CD4-positive, alpha-beta T cell treated with Interferon gamma for 1 hour (primary cell): ENCODE data around the gene FOXN4.
A peak's percentile ranks its signal among the peaks of the same experiment; 100 is the strongest.

Experiments used
- DNase-seq: peaks from one replicate; pipeline ENCODE4 v3.0.0-alpha.2; 2020

FOXN4 gene

DNA sequence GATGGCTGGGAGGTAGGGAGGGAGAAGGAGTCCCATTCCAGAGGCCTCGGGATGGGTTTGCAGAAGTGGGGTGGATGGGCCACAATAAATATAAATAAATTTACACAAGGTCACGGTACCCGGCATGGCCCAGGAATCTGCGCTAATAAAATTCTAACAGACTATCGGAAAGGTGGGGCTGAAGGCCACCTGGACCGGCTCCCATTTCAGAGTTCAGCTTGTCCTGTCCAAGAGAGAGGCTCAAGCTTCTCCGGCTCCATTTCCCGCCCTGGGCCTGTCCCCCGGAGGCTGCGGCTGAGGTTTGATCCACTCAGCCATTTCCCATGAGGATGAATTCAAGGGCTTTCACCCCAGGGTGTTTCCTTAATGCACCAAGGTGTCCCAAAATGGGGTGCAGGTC lies 30.2 kb downstream of the FOXN4 start:
- DNase-seq = no peak

DNA sequence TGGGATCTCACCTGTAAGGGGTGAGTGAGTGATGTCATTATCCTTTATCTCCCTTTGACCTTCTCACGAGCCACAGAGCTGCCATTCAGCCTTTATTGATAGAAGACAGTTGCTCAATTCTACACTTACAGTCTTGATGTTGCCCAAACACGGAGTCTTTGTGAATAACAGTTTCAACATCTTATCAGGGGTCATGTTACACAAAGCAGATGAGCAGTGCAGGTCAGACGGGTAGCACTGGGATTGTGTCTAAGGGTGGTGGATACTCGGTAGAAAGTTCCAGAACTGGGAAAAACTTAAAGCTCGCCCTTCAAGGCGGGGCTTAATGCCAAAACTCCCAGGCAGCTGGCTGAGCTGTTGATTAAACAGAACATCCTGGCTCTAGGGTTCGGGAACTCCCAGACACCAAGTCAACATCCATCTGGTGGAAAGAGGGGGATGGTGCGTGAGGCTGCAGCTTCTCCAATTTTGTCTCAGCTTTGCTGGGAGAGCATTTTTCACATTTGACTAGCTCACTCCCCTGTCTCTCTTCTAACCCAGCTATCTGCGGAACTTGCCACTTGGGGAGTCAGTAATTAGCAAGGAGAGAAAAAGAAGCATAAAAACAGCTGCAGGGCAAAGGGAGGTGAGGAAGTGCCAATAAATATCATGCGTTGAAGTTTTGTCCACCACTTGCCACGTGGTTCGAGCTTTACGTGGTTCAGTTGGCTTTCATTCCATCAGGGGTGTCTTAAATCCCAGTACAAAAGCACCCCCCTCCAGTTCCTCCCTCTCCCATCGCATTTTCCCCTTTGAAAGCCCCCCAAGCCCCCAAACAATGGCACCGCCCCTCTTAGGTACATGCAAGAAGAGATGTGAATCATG lies 31.0 kb downstream of the FOXN4 start:
- no peak for DNase-seq

DNA sequence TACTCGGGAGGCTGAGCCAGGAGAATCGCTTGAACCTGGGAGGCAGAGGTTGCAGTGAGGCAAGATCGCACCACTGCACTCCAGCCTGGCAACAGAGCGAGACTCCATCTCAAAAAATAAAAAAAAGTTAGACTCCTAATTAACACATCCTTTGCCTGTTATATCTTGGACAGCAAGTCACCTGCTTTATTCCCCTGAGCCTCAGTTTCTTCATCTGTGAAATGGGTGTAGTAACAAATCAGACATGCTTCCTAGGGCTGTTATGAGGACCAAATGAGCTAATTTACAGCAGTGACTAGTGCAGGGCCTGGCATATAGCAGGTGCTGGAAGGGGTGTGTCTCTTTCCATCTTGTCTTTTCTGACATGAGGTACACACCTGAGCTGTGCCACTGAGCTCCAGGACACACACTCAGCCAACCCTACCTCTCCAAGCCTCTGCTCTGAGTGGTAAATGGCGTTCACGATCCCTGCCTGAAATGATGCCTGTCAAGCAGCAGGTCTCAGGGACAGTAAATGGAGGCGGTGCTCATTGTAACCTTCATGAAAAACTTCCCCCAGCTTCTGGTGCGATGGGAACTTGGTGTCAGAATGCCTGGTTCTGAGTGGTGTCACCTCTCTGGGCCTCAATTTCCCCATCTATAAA lies 31.7 kb downstream of the FOXN4 start:
- no peak for DNase-seq

DNA sequence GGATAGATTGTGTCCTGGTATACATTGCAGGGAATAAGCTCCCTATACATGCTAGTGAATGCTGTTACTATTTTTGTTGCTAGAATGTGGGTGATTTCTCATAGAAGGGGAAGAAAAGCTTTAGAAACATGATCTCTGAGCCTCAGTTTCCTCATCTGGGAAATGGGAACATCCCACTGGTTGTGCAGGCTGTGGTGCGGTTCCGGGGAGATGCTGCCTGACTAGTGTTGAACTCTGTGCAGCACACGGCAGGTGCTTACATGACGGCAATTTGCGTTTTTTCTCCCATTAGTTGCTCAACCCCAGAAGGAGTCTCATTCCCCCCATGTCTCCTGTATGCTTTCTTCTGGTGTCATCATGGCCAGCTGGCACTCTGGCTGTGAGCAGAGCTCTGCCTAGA lies 32.9 kb downstream of the FOXN4 start:
- no peak for DNase-seq

DNA sequence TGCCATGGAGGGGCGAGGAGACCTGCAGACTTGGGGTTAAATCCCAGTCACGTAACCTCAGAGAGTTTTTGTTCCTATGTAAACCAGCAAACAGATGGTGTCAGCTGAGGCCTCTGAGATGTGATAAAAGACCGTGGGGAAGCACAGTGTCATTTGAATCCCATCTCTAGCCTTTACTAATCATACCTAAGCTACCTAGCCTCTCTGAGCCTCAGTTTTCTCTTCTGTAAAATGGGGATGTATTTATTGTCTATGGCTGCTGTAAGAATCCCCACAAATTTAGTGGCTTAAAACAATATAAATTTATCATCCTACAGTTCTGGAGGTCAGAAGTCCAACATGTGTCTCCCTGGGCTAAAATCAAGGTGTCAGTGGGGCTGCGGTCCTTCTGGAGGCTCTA lies 33.9 kb downstream of the FOXN4 start:
- no peak for DNase-seq

DNA sequence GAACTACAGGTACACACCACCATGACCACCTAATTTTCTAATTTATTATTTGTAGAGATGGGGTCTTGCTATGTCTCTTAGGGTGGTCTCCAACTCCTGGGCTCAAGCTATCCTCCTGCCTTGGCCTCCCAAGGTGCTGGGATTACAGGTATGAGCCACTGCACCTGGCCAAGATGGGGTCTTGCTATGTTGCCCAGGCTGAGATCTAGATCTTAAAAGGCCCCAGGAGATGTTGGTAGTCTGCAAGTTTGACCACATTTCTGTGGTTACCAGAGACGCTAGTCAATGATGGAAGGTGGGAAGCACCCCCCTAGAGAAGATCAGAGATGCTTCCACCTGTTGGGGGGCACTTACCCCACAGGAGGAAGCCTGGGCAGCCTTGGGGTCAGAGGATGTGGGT lies 34.7 kb downstream of the FOXN4 start:
- DNase-seq = no peak

DNA sequence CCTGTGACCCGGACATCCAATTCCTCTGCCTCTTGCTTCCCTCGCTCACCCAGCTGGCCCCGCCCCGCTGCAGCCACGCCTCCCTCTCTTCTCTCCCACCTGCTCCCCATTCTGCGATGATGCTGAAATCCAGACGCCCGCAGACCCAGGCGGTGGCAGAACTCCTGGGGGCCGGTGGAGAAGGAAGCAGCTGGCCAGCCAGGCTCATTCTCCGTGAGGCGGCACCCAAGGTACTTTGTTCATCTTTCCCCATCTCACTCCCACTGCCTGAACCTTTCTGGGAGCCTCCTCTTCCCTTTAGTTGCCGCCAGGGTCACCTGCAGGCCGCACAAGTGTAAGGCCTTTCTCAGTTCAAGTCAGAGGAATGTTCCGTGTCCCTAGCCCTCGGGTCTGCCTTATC lies 35.7 kb downstream of the FOXN4 start:
- DNase-seq = no peak

DNA sequence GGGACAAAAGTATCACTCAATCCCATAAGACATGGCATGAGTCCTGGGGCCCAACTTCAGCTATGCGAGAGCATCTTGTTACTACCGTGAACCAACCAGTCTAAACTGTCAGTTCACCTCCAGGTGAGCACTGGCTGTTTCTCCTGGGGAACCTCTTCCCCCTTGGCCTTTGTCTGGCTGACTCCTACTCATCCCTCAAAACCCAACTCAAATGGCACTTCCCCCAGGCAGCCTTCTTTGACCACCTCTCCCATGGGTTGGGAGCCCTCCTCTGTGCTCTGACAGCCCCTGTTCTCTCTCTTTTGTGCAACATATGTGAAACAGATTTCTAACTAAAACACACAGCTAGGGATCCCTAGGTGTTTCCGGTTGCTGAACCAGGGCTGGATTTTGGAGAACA lies 37.7 kb downstream of the FOXN4 start:
- DNase-seq = no peak

DNA sequence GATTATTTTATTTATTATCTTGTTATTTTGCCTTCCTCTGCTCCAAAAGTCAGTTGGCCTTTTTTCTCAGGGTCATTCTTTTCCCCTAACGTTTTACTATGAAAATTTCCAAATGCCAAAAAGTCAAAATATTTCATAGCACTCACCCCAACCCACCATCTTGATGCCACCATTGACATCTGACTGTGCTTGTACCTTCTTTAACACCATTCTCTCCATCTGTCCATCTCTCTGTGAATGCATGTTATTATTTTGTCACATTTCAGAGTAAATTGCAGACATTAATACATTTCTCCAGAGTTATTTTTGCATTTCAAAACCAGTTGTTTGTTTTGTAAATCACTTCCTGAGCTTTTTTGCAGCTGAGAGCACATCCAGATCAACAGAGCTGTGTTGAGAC lies 38.6 kb downstream of the FOXN4 start:
- DNase-seq = no peak

DNA sequence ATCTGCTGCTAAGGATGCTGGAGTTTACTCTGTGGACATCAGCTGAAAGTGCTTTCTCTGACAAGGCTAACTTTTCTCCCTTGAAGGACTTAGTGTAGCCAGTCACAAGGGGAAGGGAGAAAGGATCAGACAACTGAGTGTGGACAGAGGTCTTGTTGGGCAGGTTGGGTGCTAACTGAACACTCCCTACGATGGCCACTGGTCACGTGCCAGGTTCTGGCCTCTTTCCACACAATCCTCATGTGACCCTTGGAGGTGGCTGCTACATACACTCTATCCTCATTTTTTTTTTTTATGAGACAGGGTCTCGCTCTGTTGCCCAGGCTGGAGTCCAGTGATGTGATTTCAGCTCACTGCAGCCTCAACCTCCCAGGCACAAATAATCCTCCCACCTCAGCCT lies 39.7 kb downstream of the FOXN4 start:
- DNase-seq = no peak

DNA sequence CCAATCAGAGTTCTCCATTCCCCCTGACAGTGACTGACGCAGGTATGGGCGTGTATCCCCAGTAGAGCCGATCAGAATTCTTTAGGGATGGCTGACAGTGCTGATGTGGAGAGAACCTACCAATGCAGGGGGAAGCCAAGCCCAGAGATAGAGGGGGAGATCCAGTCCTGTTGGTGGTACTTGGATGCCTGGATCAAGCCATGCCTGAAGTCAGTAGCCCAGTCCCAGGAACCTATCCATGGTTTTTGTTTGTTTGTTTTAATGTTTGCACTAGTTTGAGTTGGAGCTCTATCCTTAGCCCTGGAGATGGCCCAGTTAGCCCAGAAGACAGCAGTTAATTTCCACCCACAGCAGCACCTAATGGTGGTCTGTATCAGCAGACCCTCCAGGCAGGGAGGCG lies 40.2 kb downstream of the FOXN4 start:
- DNase-seq = no peak

DNA sequence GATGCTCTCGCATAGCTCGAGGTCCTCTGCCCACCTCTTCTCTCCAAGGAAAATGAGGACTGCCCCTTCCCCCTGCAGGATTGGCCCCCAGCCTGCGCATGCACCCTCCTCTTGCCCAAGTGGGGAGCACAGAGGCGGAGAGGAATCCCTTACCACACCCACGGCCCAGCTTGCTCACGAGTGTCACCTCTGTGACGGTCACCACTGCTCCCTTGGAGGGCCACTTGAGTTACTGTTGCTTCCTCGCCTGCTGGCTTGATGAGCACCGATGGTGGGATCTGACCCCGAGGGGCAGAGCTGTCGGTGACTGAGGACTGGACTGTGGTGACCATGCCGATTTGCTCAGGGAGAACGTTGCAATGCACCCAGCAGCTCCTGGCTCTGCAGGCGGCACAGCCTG lies 41.7 kb downstream of the FOXN4 start:
- DNase-seq = no peak

DNA sequence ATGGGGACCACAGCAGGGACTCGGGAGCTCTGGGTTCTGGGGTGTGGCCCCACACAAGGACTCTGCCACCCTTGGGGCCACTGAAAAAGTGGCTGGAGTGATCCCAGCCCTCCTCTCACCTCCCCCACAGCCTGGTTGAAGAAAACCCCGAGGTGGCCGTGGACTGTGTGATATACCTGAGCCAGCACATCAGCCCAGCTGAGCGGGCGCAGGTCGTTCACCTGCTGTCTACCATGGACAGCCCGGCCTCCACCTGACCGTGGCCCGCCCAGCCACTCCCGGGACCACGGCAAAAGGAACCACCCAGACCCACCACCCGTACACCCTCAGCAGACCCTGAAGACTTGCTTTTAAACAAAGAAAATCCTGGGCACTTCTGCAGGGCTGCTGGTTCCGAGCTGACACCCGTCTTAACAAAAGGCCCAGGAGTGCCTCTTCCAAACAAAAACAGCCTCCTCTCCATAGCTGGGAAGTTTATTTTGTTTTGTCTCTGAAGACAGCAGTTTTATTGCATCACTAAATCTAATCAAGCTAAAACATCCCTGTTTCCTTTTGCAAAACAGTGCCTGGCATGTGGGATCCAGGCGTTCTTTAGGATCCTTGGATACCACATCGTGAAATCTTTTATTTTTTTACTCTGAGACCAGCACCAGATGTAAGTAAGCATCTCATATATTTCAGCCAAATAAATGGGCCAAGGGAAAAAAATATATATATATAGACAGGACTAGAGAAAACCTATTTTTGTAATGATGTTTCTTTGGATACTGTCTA lies 42.8 kb downstream of the FOXN4 start:
- DNase-seq = no peak

DNA sequence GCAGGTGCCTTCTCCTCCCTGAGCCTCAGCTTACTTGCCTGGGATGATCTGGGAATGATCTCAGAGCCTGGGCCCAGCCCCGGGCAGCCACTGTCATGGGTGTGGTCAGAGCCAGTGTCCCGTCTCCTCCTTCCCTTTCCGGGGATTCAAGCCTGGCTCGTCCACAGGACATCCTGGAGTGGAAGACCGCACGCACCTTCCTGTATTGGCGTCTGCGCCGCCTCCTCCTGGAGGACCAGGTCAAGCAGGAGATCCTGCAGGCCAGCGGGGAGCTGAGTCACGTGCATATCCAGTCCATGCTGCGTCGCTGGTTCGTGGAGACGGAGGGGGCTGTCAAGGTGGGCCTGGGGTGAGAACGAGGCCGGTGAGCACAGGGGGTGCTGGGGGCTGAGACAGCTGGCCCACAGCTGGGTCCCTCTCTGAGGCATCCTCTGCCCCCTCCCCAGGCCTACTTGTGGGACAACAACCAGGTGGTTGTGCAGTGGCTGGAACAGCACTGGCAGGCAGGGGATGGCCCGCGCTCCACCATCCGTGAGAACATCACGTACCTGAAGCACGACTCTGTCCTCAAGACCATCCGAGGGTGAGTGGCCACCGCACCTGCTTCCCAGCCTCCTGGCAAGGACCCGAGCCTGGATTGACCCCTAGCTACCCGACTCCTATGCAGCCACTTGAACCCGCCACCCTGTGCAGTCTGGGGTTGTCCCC lies 44.0 kb downstream of the FOXN4 start:
- DNase-seq = no peak

DNA sequence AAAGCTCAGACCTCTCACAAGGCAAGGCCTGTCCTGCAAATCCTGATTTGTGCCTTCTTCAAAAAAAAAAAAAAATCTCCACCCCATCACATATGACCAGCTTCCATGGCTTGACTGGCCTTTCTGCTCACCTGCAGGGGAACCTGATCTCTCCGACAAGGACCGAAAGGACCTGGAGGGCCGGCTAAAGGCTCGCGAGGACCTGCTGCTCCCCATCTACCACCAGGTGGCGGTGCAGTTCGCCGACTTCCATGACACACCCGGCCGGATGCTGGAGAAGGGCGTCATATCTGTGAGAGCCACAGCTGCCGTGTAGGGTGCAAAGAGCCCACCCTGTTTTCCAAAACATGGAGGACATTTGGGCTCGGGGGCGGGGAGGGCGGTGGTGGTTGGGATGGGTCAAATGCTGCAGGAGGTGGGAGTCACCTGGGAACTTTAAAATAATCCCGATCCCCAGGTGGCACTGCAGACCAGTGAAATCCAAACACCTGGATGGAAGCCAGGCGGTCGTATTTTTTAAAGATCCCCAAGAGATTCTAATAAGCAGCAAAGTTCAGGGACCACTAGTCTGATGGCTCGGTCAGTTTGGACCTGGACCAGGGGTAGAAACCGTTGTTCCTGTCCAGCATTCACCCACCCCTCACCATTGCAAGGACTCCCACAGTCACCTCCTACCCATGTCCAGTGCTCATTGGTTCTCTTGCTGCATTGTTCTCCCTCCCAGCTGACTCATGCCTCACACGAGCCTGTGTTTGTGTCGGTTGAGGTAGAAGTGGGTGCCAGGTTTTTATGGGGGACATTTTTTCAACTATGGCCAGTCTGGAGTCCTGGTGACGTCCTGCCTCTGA lies 44.8 kb downstream of the FOXN4 start:
- peak; percentile 13 for DNase-seq

DNA sequence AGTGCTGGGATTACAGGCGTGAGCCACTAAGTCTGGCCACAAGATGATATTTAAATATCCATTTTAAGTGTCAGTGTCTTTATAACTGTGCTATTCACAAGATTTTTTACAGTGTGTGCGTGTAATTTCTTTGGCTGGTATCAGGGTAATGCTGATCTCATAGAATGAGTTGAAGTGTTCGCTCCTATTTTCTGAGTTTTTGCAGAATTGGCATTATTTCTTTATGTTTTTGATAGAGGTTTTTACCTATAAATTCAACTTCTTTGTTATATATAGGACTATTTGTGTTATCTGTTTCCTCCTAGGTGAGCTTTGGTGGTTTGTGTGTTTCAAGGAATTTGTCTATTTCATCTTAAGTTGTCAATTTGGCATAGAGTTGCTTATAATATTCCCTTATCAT lies 45.6 kb downstream of the FOXN4 start:
- DNase-seq = no peak

DNA sequence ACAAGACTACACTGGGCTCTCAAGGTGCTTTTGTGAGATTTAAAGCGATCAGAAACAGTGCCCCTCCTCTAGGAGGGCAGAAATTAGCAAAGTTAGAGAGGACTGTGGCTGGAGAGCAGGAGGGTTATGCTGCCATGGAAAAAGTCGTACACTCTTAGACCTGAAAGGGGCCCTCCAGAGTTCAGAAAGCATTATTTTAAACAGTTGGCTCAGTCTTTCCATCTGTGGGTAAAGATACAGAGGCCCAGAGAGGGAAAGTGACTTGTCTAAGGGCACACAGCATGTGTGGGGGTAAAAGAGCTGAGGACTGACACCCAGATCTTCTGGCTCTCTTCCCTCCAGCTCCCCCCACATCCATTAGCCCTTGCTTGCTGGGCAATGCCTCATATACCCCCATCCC lies 47.1 kb downstream of the FOXN4 start:
- no peak for DNase-seq

DNA sequence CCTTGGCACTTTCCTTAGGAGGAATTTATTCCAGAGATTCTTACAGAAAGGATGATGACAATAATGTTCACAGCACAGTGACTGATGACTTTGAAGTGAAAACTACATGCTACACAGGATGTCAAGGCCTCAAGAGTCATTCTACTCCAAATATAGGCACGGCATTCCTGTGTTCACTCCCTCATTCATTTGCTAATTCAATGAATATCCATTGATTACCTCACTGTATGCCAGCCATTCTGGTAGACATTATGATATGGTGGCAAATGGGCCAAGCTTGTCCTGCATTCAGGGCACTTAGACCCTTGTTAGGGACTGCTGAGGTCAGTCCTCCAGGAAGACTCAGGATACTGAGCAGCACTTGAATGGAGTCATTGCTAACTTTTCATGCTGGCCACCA lies 48.0 kb downstream of the FOXN4 start:
- no peak for DNase-seq

DNA sequence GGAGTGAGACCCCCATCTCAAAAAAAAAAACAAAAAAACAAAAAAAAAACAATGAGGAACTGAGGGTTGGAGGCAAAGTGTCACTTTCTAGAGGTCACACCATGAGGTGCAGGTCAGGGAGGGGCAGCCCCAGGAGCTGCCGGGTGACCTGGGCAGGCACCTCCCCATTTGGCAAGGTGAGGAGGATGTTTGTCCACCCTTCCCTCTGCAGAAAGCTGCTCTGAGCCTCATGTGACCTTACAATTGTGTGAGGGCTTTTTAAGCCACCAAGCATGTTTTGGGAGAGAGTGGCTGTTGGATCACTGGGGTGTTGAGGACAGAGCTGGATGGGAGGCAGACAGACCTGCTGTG lies 49.6 kb downstream of the FOXN4 start:
- DNase-seq = no peak

DNA sequence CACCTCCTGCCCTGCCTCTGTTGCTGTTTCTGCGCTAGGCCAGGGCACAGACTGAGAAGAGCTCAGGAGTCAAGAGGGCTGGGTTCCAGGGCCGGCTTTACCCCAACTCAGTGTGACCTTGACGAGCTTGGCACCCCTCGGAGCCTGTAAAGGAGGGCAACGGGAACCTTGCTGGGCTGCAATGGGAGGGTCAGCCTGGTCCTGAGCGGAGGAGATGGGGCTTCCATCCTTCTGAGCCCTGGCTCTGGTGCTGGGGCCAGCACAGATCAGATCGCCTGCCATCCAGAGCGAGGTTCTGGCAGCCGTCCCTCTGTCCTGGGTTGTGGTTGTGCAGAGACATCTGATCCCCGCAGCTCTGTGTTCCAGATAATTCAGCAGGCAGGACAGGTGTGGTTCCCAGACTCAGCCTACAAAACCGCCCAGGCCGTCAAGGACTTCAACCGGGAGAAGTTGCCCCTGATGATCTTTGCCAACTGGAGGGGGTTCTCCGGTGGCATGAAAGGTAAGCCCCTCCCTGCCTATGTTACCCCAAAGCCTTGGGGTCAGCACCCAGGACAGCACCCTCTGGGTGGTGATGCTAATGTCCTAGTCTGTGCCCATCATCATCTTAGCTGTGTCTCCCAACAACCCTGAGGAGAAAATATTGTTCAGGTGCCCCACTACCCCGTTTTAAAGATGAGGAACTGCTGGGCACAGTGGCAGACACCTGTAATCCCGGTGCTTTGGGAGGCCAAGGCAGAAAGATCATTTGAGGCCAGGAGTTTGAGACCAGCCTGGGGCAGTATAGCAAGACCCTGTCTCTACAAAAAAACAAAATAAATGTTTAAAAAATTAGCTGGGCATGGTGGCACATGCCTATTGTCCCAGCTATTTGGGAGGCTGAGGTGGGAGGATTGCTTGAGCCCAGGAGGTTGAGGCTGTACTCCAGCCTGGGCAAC lies 50.2 kb downstream of the FOXN4 start:
- DNase-seq = no peak

DNA sequence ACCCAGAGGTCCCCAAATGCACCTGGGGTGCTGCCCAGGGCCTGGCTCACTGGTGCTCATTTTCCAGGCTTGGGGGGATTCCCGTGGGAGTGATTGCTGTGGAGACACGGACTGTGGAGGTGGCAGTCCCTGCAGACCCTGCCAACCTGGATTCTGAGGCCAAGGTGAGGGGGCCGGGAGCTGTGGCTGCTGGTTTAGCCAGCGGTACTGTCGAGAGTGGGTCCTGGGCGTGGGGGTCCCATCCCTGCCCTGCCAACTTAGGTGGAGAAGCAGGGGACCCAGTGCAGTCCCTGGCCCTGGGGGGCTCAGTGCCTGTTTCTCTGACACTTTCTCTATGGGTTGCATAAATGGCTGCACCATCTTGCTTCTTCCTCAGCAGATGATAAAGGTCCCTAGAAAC lies 50.9 kb downstream of the FOXN4 start:
- DNase-seq = no peak
